GM12892 (cell line): ENCODE data around the gene HHIPL1.

Experiments used
- POLR2A ChIP-seq: IDR thresholded peaks from 2 replicates; pipeline ENCODE4 v1.6.1; 2011; ENCODE audit warnings: low read depth, low read length, control low read depth
- POLR2AphosphoS5 ChIP-seq: IDR thresholded peaks from 2 replicates; pipeline ENCODE4 v1.6.1; 2011; ENCODE audit warnings: low read depth, low read length, control low read depth
- TAF1 ChIP-seq: IDR thresholded peaks from 2 replicates; pipeline ENCODE4 v1.6.1; 2011; ENCODE audit warnings: low read depth, mild to moderate bottlenecking, control low read depth, low read length, borderline replicate concordance

- no peak for TF ChIP-seq POLR2A
- TF ChIP-seq POLR2AphosphoS5: no peak
- no peak for TF ChIP-seq TAF1
These were observed 4.7 kb downstream of the HHIPL1 start for GRCh38 chr14:99649643-99650042.
